Measurements from ENCODE around the gene PLEKHJ1.

GRCh38 chr19:2274185-2274711 is 38.1 kb upstream of the PLEKHJ1 start:
- TF ChIP-seq, protein P1, sequence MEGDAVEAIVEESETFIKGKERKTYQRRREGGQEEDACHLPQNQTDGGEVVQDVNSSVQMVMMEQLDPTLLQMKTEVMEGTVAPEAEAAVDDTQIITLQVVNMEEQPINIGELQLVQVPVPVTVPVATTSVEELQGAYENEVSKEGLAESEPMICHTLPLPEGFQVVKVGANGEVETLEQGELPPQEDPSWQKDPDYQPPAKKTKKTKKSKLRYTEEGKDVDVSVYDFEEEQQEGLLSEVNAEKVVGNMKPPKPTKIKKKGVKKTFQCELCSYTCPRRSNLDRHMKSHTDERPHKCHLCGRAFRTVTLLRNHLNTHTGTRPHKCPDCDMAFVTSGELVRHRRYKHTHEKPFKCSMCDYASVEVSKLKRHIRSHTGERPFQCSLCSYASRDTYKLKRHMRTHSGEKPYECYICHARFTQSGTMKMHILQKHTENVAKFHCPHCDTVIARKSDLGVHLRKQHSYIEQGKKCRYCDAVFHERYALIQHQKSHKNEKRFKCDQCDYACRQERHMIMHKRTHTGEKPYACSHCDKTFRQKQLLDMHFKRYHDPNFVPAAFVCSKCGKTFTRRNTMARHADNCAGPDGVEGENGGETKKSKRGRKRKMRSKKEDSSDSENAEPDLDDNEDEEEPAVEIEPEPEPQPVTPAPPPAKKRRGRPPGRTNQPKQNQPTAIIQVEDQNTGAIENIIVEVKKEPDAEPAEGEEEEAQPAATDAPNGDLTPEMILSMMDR (IDR thresholded peaks at IDR 0.05), result no peak
- TF ChIP-seq POLR2A (IDR thresholded peaks at IDR 0.05; ENCODE audit: low read depth), result no peak
- TF ChIP-seq POLR2AphosphoS5 (IDR thresholded peaks at IDR 0.05), result no peak
